Measurements from ENCODE around the gene CALR3.

The CALR3 gene

GRCh38 chr19:16429759-16430091 is 66.2 kb downstream of the CALR3 start:
- no peak overlapping the region for H2AFZ ChIP-seq (ENCODE audit: low read depth, low read length)
- no peaks in the 10 kb centered on the region for H3K4me1 ChIP-seq (ENCODE audit: low read length)
- H3K9me3 ChIP-seq (ENCODE audit: insufficient read depth, low read length), result no peaks in the 10 kb centered on the region
- H3K4me2 ChIP-seq (ENCODE audit: low read length), result no peak overlapping the region
- no peak overlapping the region for H3K9ac ChIP-seq (ENCODE audit: low read length)
- H3K27ac ChIP-seq (ENCODE audit: low read length), result no peak overlapping the region
- peaks cover 42% of the 10 kb centered on the region for H3K36me3 ChIP-seq (replicated peaks; ENCODE audit: low read depth, low read length)
- H4K20me1 ChIP-seq (ENCODE audit: insufficient read depth, low read length), result no peaks in the 10 kb centered on the region
- H3K27me3 ChIP-seq (ENCODE audit: low read depth, low read length), result no peaks in the 10 kb centered on the region
- no peaks in the 10 kb centered on the region for H3K79me2 ChIP-seq (ENCODE audit: low read length)
- TF ChIP-seq EZH2phosphoT487 (IDR thresholded peaks at IDR 0.05; ENCODE audit: low read depth), result no peak
- no peak overlapping the region for H3K4me3 ChIP-seq (ENCODE audit: low read length)

GRCh38 chr19:16429066-16429758 is 66.8 kb downstream of the CALR3 start:
- H4K20me1 ChIP-seq (ENCODE audit: insufficient read depth, low read length), result no peaks in the 10 kb centered on the region
- TF ChIP-seq EZH2phosphoT487 (IDR thresholded peaks at IDR 0.05; ENCODE audit: low read depth) (no peak), CTCF (IDR thresholded peaks at IDR 0.05; ENCODE audit: low read depth, low read length) (no peak)
- H3K79me2 ChIP-seq (ENCODE audit: low read length), result no peaks in the 10 kb centered on the region
- H3K4me3 ChIP-seq (ENCODE audit: low read length), result no peak overlapping the region
- H2AFZ ChIP-seq (ENCODE audit: low read depth, low read length), result no peak overlapping the region
- no peaks in the 10 kb centered on the region for H3K4me1 ChIP-seq (ENCODE audit: low read length)
- H3K9ac ChIP-seq (ENCODE audit: low read length), result no peak overlapping the region
- H3K27ac ChIP-seq (ENCODE audit: low read length), result no peak overlapping the region
- H3K9me3 ChIP-seq (ENCODE audit: insufficient read depth, low read length), result no peaks in the 10 kb centered on the region
- H3K36me3 ChIP-seq (replicated peaks; ENCODE audit: low read depth, low read length), result peaks cover 37% of the 10 kb centered on the region
- H3K27me3 ChIP-seq (ENCODE audit: low read depth, low read length), result no peaks in the 10 kb centered on the region
- H3K4me2 ChIP-seq (ENCODE audit: low read length), result no peak overlapping the region

Measured in OCI-LY3 (cell line).